SK-N-SH (cell line): Measurements from ENCODE around the gene CLN3. TPM values are rescaled to one million over a fixed set of nuclear protein-coding genes. Genes with fewer than 3 reads are reported as not detected.
A peak's percentile ranks its signal among the peaks of the same experiment; 100 is the strongest.

Experiments used
- CTCF ChIA-PET: fragments of 300-600, 350-600 bp; formaldehyde crosslinking; extraction: SDS; loops from one replicate; lab custom pipeline; 2021; lab: Yijun Ruan, JAX
- POLR2A ChIA-PET: fragments of 350-600 bp; sonication (Branson Sonifier 250); formaldehyde crosslinking; extraction: SDS; loops from one replicate; lab custom pipeline; 2020; ENCODE audit warnings: antibody characterized with exemption, inconsistent platforms; lab: Yijun Ruan, JAX
- DNase-seq: peaks from one replicate; pipeline ENCODE4 v3.0.0; 2012
- H2AFZ ChIP-seq: fragments of 200-600 bp; sonication (generic); 2 replicates; pipeline ENCODE4 v1.8.1; 2016; ENCODE audit warnings: antibody characterized with exemption, mild to moderate bottlenecking, low read depth
- H3F3A ChIP-seq: fragments of 200-600 bp; sonication (generic); replicated peaks from 2 replicates; pipeline ENCODE3; 2016; ENCODE audit warnings: antibody characterized with exemption, mild to moderate bottlenecking; ENCODE audit not compliant: insufficient read depth
- H3K27ac ChIP-seq, 2 experiments: fragments of 200-500 bp in 1 of 2; fragments of 200-600 bp in 1 of 2; sonication (Bioruptor generic) in 1 of 2; sonication (generic), shearing (Covaris generic) in 1 of 2; 2 replicates each; pipeline versions ENCODE4 v1.5.1 to v1.6.1; 2014 to 2016; ENCODE audit warnings: low read depth in 2 of 2, inconsistent platforms in 1 of 2, low read length in 1 of 2, mild to moderate bottlenecking in 1 of 2, mixed read lengths in 1 of 2
- H3K27me3 ChIP-seq: fragments of 200-600 bp; sonication (generic), shearing (Covaris generic); 2 replicates; pipeline ENCODE4 v1.6.1; 2016; ENCODE audit warnings: mixed run types; ENCODE audit not compliant: insufficient read depth
- H3K36me3 ChIP-seq, 2 experiments: fragments of 200-500 bp in 1 of 2; fragments of 200-600 bp in 1 of 2; sonication (Bioruptor generic) in 1 of 2; sonication (generic) in 1 of 2; replicated peaks in 1 of 2; 2 replicates each; pipeline versions ENCODE3 to v1.5.1; 2014 to 2016; ENCODE audit warnings: low read length in 1 of 2, mild to moderate bottlenecking in 1 of 2; ENCODE audit not compliant: insufficient read depth in 2 of 2, control insufficient read depth in 1 of 2
- H3K4me1 ChIP-seq, 2 experiments: fragments of 200-500 bp in 1 of 2; fragments of 200-600 bp in 1 of 2; sonication (Bioruptor generic) in 1 of 2; sonication (generic), shearing (Covaris generic) in 1 of 2; 2 replicates each; pipeline versions ENCODE4 v1.5.1 to v1.6.1; 2014 to 2016; ENCODE audit warnings: low read depth in 1 of 2, low read length in 1 of 2, mixed run types in 1 of 2; ENCODE audit not compliant: insufficient read depth in 2 of 2, control insufficient read depth in 1 of 2
- H3K4me2 ChIP-seq: fragments of 200-600 bp; sonication (generic), shearing (Covaris generic); 2 replicates; pipeline ENCODE4 v1.6.1; 2017; ENCODE audit warnings: mixed run types
- H3K4me3 ChIP-seq, 2 experiments: fragments of 200-500 bp in 1 of 2; fragments of 200-600 bp in 1 of 2; sonication (Bioruptor generic) in 1 of 2; sonication (generic), shearing (Covaris generic) in 1 of 2; 2 replicates each; pipeline versions ENCODE4 v1.5.1 to v1.8.1; 2014 to 2016; ENCODE audit warnings: low read depth in 2 of 2, inconsistent platforms in 1 of 2, low read length in 1 of 2, mild to moderate bottlenecking in 1 of 2, mixed read lengths in 1 of 2, moderate library complexity in 1 of 2
- H3K79me2 ChIP-seq: fragments of 200-600 bp; sonication (generic); 2 replicates; pipeline ENCODE4 v1.8.1; 2017; ENCODE audit warnings: mild to moderate bottlenecking; ENCODE audit not compliant: insufficient read depth
- H3K9ac ChIP-seq: fragments of 200-600 bp; sonication (generic); 2 replicates; pipeline ENCODE4 v1.6.1; 2017; ENCODE audit warnings: mixed run types
- H3K9me2 ChIP-seq: fragments of 200-600 bp; sonication (generic); 2 replicates; pipeline ENCODE4 v1.6.1; 2017; ENCODE audit warnings: mixed run types
- H3K9me3 ChIP-seq: fragments of 200-600 bp; sonication (generic); 2 replicates; pipeline ENCODE4 v1.6.1; 2017; ENCODE audit warnings: mixed run types, mild to moderate bottlenecking, moderate library complexity
- H4K20me1 ChIP-seq: fragments of 200-600 bp; sonication (generic); 2 replicates; pipeline ENCODE4 v1.6.1; 2017; ENCODE audit warnings: mild to moderate bottlenecking, mixed run types; ENCODE audit not compliant: insufficient read depth
- CHD2 ChIP-seq: fragments of 150-350 bp; IDR thresholded peaks from 2 replicates; pipeline ENCODE4 v1.6.1; 2018; ENCODE audit warnings: low read length; ENCODE audit not compliant: partially characterized antibody
- ELF1 ChIP-seq: IDR thresholded peaks from 2 replicates; pipeline ENCODE4 v1.4.0; 2012
- EP300 ChIP-seq, 2 experiments: IDR thresholded peaks; 2 replicates each; pipeline versions ENCODE4 v1.4.0 to v1.6.1; 2012; ENCODE audit warnings: borderline replicate concordance in 1 of 2, low read depth in 1 of 2, low read length in 1 of 2
- FOSL2 ChIP-seq: IDR thresholded peaks from 2 replicates; pipeline ENCODE4 v1.4.0; 2012; ENCODE audit warnings: low read depth, mild to moderate bottlenecking, moderate library complexity, borderline replicate concordance
- FOXJ3 ChIP-seq: sonication (generic); formaldehyde crosslinking; IDR thresholded peaks from 2 replicates; pipeline ENCODE4 v1.5.1; 2020; ENCODE audit warnings: mild to moderate bottlenecking, missing genetic modification reagents
- FOXM1 ChIP-seq: IDR thresholded peaks from 2 replicates; pipeline ENCODE4 v1.4.0; 2012; ENCODE audit warnings: low read depth, mild to moderate bottlenecking
- GABPA ChIP-seq: IDR thresholded peaks from 2 replicates; pipeline ENCODE4 v1.4.0; 2012; ENCODE audit warnings: low read depth, mild to moderate bottlenecking
- JUND ChIP-seq: IDR thresholded peaks from 2 replicates; pipeline ENCODE4 v1.4.0; 2012
- MXI1 ChIP-seq: IDR thresholded peaks from 2 replicates; pipeline ENCODE4 v1.6.1; 2012; ENCODE audit warnings: mild to moderate bottlenecking, low read depth, low read length, improper control_type of control experiment
- NFIC ChIP-seq: IDR thresholded peaks from 2 replicates; pipeline ENCODE4 v1.4.0; 2012; ENCODE audit warnings: borderline replicate concordance
- NRF1 ChIP-seq: IDR thresholded peaks from 2 replicates; pipeline ENCODE4 v1.6.1; 2012; ENCODE audit warnings: low read depth, mild to moderate bottlenecking, low read length
- POLR2AphosphoS5 ChIP-seq: IDR thresholded peaks from 2 replicates; pipeline ENCODE4 v1.6.1; 2012; ENCODE audit warnings: low read depth, low read length
- RAD21 ChIP-seq: IDR thresholded peaks from 2 replicates; pipeline ENCODE4 v1.6.1; 2012; ENCODE audit warnings: mild to moderate bottlenecking, low read length
- RCOR1 ChIP-seq: fragments of 150-350 bp; IDR thresholded peaks from 2 replicates; pipeline ENCODE4 v1.6.1; 2017; ENCODE audit warnings: antibody characterized with exemption, low read length
- RFX5 ChIP-seq: IDR thresholded peaks from 2 replicates; pipeline ENCODE4 v1.6.1; 2012; ENCODE audit warnings: mild to moderate bottlenecking, improper control_type of control experiment, low read length
- SIN3A ChIP-seq: IDR thresholded peaks from 2 replicates; pipeline ENCODE4 v1.6.1; 2012; ENCODE audit warnings: low read depth, mild to moderate bottlenecking, low read length, moderate library complexity, borderline replicate concordance
- SMC3 ChIP-seq: IDR thresholded peaks from 2 replicates; pipeline ENCODE4 v1.6.1; 2012; ENCODE audit warnings: low read depth, low read length, improper control_type of control experiment
- TAF1 ChIP-seq: IDR thresholded peaks from 2 replicates; pipeline ENCODE4 v1.6.1; 2012; ENCODE audit warnings: low read depth, mild to moderate bottlenecking, low read length, moderate library complexity, borderline replicate concordance
- TCF12 ChIP-seq: IDR thresholded peaks from 2 replicates; pipeline ENCODE4 v1.4.0; 2012
- TEAD4 ChIP-seq: IDR thresholded peaks from 2 replicates; pipeline ENCODE4 v1.4.0; 2012; ENCODE audit warnings: mild to moderate bottlenecking, borderline replicate concordance; ENCODE audit not compliant: insufficient read depth
- YY1 ChIP-seq: IDR thresholded peaks from 2 replicates; pipeline ENCODE4 v1.4.0; 2012; ENCODE audit warnings: low read depth, mild to moderate bottlenecking
- WGBS: methylation state at CpG from one replicate; pipeline ENCODE4 v1.1.6; 2017; ENCODE audit warnings: low lambda C conversion rate; 5-methylcytosine and 5-hydroxymethylcytosine counted together
- polyA plus RNA-seq, 3 experiments: library from polyadenylated mRNA; depleted of rRNA; stranded (reverse); fragments of >200 nt; gene quantifications; 2 replicates each; pipeline ENCODE4 v1.2.3, GENCODE V29; 2012
- TF ChIP-seq, protein P1 (sequence below): IDR thresholded peaks from 2 replicates; pipeline ENCODE4 v1.4.0; 2012; ENCODE audit warnings: low read depth
- TF ChIP-seq, protein P2 (sequence below): fragments of 150-350 bp; IDR thresholded peaks from 2 replicates; pipeline ENCODE4 v1.6.1; 2017; ENCODE audit warnings: antibody characterized with exemption, low read length, low read depth, borderline replicate concordance
- TF ChIP-seq, protein P3 (sequence below): IDR thresholded peaks from 2 replicates; pipeline ENCODE4 v1.4.0; 2012; ENCODE audit warnings: low read depth, borderline replicate concordance
- TF ChIP-seq, protein P4 (sequence below): fragments of 200-600 bp; sonication (generic); IDR thresholded peaks from 2 replicates; pipeline ENCODE4 v1.6.1; 2017; ENCODE audit warnings: antibody characterized with exemption, mild to moderate bottlenecking, moderate library complexity

CLN3 gene
- polyA plus RNA-seq (2012; rRNA removed) = 17.3 and 18.5 TPM in 2 replicates
- 8.9 and 10.7 TPM in 2 replicates for polyA plus RNA-seq (2012; cell fraction: cytosol; rRNA removed)
- 40.3 and 48.1 TPM in 2 replicates for polyA plus RNA-seq (2012; cell fraction: nucleus; rRNA removed)

DNA sequence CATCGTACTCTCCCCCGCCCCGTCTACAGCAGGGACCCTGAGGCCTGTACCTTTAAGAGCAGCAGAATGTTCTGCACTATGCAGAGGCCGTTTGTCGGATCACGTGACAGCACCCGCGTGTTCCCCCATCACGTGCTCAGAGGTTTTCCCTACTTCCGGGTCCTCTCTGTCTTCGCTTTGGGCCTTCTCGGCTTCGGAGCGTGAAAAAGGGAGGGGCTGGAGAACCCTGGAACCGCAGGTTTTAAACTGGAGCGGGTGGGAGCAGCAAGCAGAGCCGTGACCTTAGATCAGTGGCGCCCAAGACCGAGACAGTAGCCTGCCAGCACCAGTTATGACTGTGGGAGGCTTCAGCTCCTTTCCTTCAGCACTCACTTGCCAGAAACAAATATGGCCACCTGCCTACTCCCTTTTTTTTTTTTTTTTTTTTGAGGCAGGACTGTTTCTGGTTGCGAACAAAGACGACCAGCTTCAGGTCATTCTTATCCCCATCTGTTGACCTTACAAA, at the start of gene CLN3:
Gene CLN3, minus strand, starts transcription at position 105 of the 505 bp plus-strand sequence. CDS start 315 bp downstream, outside the sequence.
- TF ChIP-seq, protein P1, sequence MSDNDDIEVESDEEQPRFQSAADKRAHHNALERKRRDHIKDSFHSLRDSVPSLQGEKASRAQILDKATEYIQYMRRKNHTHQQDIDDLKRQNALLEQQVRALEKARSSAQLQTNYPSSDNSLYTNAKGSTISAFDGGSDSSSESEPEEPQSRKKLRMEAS = peak; percentile 91
- TF ChIP-seq SMC3 (no peak), CHD2 (no peak), YY1 (peak; percentile 99), GABPA (peak; percentile 68), RFX5 (no peak), POLR2AphosphoS5 (peak; percentile 47; the same call in 1 of the 2 replicates), NRF1 (no peak), MXI1 (peak; percentile 74), TAF1 (peak; percentile 31; the same call in 1 of the 2 replicates), ELF1 (peak; percentile 99), FOXJ3 (CRISPR knock-in tag) (no peak)
- TF ChIP-seq, protein P2, sequence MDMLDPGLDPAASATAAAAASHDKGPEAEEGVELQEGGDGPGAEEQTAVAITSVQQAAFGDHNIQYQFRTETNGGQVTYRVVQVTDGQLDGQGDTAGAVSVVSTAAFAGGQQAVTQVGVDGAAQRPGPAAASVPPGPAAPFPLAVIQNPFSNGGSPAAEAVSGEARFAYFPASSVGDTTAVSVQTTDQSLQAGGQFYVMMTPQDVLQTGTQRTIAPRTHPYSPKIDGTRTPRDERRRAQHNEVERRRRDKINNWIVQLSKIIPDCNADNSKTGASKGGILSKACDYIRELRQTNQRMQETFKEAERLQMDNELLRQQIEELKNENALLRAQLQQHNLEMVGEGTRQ = peak; percentile 98
- TF ChIP-seq, protein P3, sequence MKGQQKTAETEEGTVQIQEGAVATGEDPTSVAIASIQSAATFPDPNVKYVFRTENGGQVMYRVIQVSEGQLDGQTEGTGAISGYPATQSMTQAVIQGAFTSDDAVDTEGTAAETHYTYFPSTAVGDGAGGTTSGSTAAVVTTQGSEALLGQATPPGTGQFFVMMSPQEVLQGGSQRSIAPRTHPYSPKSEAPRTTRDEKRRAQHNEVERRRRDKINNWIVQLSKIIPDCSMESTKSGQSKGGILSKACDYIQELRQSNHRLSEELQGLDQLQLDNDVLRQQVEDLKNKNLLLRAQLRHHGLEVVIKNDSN = peak; percentile 99
- Histone ChIP-seq H3K9me2 (no peaks in the 10 kb centered on the region), H3K4me1 (no peaks in the 10 kb centered on the region; a peak in 1 of 4 replicates), H3K36me3 (no peaks in the 10 kb centered on the region), H3K27ac (peak within 1 kb of the TSS; percentile 95 to 97), H3K9me3 (no peaks in the 10 kb centered on the region), H3K79me2 (peaks cover 7% of the 10 kb centered on the region; the same call in 1 of the 2 replicates), H3F3A (no peaks in the 10 kb centered on the region), H3K4me2 (peak within 1 kb of the TSS; percentile 97), H3K27me3 (no peaks in the 10 kb centered on the region), H3K9ac (peak within 1 kb of the TSS; percentile 97), H4K20me1 (no peaks in the 10 kb centered on the region), H3K4me3 (peak within 1 kb of the TSS; percentile 82 to 100), H2AFZ (peak within 1 kb of the TSS; percentile 100)
- ChIA-PET CTCF (interaction anchor here (0.9 to 1.2 kb wide), 4 partner anchors 17 to 371 kb away, joined by 3 to 5 read pairs (median 3); no protein-coding TSS in a partner anchor), POLR2A (interaction anchor here (0.6 to 1.4 kb wide), 6 partner anchors 11 to 237 kb away, joined by 3 to 5 read pairs (median 4); no protein-coding TSS in a partner anchor)
- WGBS = under 1% methylated on average over 17 of the region's 21 CpGs
- DNase-seq = peak; percentile 93

DNA sequence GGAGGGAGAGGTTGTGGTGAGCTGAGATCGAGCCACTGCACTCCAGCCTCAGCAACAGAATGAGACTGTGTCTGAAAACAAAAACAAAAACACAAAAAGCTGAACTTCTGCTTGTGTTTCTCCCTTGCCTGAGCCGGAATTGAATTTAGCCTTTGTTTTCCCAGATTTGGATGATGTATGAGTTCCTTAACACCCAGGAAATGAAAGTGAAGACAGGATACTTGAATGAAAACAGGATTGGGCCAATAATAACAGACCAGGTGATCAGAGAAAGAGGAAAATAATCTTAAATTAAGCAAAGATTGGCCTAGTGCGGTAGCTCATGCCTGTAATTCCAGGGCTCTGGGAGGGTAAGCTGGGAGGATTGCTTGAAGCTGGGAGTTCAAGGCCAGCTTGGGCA, 48.5 kb upstream of the CLN3 start:
- Histone ChIP-seq H3K4me2 (no peak overlapping the region), H3K9me2 (no peaks in the 10 kb centered on the region), H3K27me3 (no peaks in the 10 kb centered on the region), H3K9me3 (no peaks in the 10 kb centered on the region), H2AFZ (no peak overlapping the region), H3F3A (no peaks in the 10 kb centered on the region), H3K36me3 (no peaks in the 10 kb centered on the region), H3K4me1 (peaks cover 0 to 5% of the 10 kb centered on the region in 2 experiments; a peak in 1 of 4 replicates), H4K20me1 (no peaks in the 10 kb centered on the region), H3K79me2 (no peaks in the 10 kb centered on the region), H3K9ac (no peak overlapping the region), H3K4me3 (no peak overlapping the region), H3K27ac (no peak overlapping the region)
- 84% methylated on average over 3 of the region's 3 CpGs for WGBS
- CTCF ChIA-PET = interaction anchor here (0.9 kb wide), 1 partner anchor 12 kb away, joined by 3 read pairs; no protein-coding TSS in a partner anchor
- DNase-seq = no peak
- POLR2A ChIA-PET = no interaction called here
- TF ChIP-seq ELF1 (no peak), RCOR1 (no peak), GABPA (no peak), NRF1 (no peak), FOSL2 (no peak), YY1 (no peak), JUND (no peak), MXI1 (no peak), SIN3A (no peak), FOXM1 (no peak), RAD21 (no peak), TCF12 (no peak), TAF1 (no peak), EP300 (IDR thresholded peaks at IDR 0.05; ENCODE audit: borderline replicate concordance in 1 of 2, low read depth in 1 of 2, low read length in 1 of 2) (no peak), POLR2AphosphoS5 (no peak), NFIC (no peak), TEAD4 (no peak), RFX5 (no peak)
- TF ChIP-seq, protein P4, sequence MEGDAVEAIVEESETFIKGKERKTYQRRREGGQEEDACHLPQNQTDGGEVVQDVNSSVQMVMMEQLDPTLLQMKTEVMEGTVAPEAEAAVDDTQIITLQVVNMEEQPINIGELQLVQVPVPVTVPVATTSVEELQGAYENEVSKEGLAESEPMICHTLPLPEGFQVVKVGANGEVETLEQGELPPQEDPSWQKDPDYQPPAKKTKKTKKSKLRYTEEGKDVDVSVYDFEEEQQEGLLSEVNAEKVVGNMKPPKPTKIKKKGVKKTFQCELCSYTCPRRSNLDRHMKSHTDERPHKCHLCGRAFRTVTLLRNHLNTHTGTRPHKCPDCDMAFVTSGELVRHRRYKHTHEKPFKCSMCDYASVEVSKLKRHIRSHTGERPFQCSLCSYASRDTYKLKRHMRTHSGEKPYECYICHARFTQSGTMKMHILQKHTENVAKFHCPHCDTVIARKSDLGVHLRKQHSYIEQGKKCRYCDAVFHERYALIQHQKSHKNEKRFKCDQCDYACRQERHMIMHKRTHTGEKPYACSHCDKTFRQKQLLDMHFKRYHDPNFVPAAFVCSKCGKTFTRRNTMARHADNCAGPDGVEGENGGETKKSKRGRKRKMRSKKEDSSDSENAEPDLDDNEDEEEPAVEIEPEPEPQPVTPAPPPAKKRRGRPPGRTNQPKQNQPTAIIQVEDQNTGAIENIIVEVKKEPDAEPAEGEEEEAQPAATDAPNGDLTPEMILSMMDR = no peak
